Loucy (cell line): ENCODE data around the gene BOLL.

Source experiments
- CTCF ChIP-seq: fragments of 200-600 bp; sonication (generic); conservative IDR thresholded peaks from 2 replicates; pipeline ENCODE4 v1.5.1; 2014; ENCODE audit warnings: mild to moderate bottlenecking, antibody characterized with exemption, low read length
- EZH2phosphoT487 ChIP-seq: fragments of 200-600 bp; IDR thresholded peaks from 2 replicates; pipeline ENCODE4 v1.6.1; 2018; ENCODE audit warnings: antibody characterized with exemption, mild to moderate bottlenecking, moderate library complexity, borderline replicate concordance

GRCh38 chr2:197804758-197805714 lies 19.9 kb upstream of the BOLL start:
- TF ChIP-seq CTCF = peak; percentile 12; the same call in 1 of the 2 replicates
- TF ChIP-seq EZH2phosphoT487 = no peak
